Neural progenitor cell (in vitro differentiated cells): ENCODE results near the gene LCE2C.
"Not testable (repeated sequence)": the region's sequence is repeated elsewhere in the genome, so short reads cannot be mapped to it uniquely, and the experiment has no call there.

Experiments
- CTCF ChIP-seq: fragments of 200-600 bp; sonication (generic); IDR thresholded peaks from 2 replicates; pipeline ENCODE4 v1.5.1; 2017; ENCODE audit warnings: antibody characterized with exemption, mild to moderate bottlenecking
- EZH2 ChIP-seq: fragments of 200-600 bp; sonication (generic); IDR thresholded peaks from 2 replicates; pipeline ENCODE4 v1.6.1; 2017; ENCODE audit warnings: antibody characterized with exemption, mild to moderate bottlenecking, moderate library complexity
- EZH2phosphoT487 ChIP-seq: fragments of 200-600 bp; sonication (generic); IDR thresholded peaks from 2 replicates; pipeline ENCODE4 v1.6.1; 2017; ENCODE audit warnings: antibody characterized with exemption

DNA sequence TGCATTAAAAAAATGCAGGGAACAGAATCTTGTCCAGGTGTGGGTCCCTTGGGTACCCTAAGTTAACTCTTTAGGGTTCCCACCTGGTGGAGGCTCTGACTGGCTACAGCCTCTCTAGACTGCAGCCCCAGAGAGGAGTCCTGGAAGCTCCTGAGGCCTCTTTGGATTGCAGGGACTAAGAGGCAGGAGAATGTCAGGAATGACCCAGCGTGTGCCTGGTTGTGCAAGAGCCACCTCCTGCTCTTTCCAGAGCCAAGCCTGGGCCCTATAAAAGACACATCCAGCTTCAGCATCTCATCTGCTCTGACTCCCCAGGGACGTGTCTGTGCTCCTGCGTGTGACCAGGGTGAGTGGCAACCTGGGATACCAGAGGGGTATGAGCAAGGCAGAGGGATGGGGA, at the start of gene LCE2C:
- TF ChIP-seq CTCF, EZH2, EZH2phosphoT487: not testable (repeated sequence)
